ENCODE results near the gene CBX4. TPM values are rescaled to one million over a fixed set of nuclear protein-coding genes. Genes with fewer than 3 reads are reported as not detected.

Gene CBX4
- total and polyA plus RNA-seq, 2 of the 13 experiments (the other 11 are each of a cell fraction or from before 2014, with no cell fraction given), result 25.8 to 50.8 TPM

- Histone ChIP-seq H3K36me3 (replicated peaks in 1 of 2; ENCODE audit: control insufficient read depth in 1 of 2, insufficient read depth in 2 of 2, low read length in 2 of 2) (peaks cover 5 to 9% of the 10 kb centered on the region in 2 experiments; a peak in 4 of 5 replicates), H2AFZ (ENCODE audit: low read length) (no peak overlapping the region), H4K20me1 (ENCODE audit: insufficient read depth, low read length) (no peaks in the 10 kb centered on the region), H3K9ac (ENCODE audit: insufficient read depth, low read depth, low read length) (no peak overlapping the region), H3K79me2 (ENCODE audit: insufficient read depth, low read length) (peaks cover 10% of the 10 kb centered on the region), H3K27me3 (ENCODE audit: control insufficient read depth in 1 of 2, insufficient read depth in 2 of 2, low read length in 2 of 2) (peaks cover 41 to 64% of the 10 kb centered on the region in 2 experiments), H3K4me2 (ENCODE audit: low read depth, low read length) (peak overlapping the region; percentile 92; the same call in 1 of the 2 replicates), H3K27ac (ENCODE audit: extremely low read length, insufficient read depth, low read length) (no peak overlapping the region), H3K4me1 (ENCODE audit: insufficient read depth, low read length) (peaks cover 65% of the 10 kb centered on the region), H3K4me3 (replicated peaks in 1 of 3; ENCODE audit: insufficient read depth in 1 of 3, low read depth in 2 of 3, low read length in 3 of 3) (peak overlapping the region in 1 of 3 experiments; percentile 62; a peak in 1 of 6 replicates), H3K9me3 (ENCODE audit: low read length) (no peaks in the 10 kb centered on the region)
- CTCF ChIA-PET (ENCODE audit: low intra/inter-chr PET ratio, low total read pairs), result interaction anchor here (1.2 kb wide), 1 partner anchor 36 kb away, joined by 3 read pairs; no protein-coding TSS in a partner anchor
- no TSS peak for BruUV-seq (replicated peaks)
- no peak for FAIRE-seq
- DNase-seq (ENCODE audit: low spot score), result no peak
- POLR2A ChIA-PET, result interaction anchor here (1.2 to 4.7 kb wide), 3 partner anchors 33 to 193 kb away, joined by 3 to 98 read pairs (median 40); partner anchors contain the start of gene CBX4
- no peak for ATAC-seq
- WGBS (ENCODE audit: low lambda C conversion rate), result 47% methylated on average over 7 of the region's 23 CpGs
- in situ Hi-C loops (cut with HindIII; ENCODE audit: extremely low pct_ligation_motif_present, low pct_unique_long_range_greater_than_20kb) (no loop called here), intact Hi-C loops (cut with micrococcal nuclease; ENCODE audit: unreplicated experiment) (loop anchor here (5.0 kb wide), 2 partner anchors 38 to 57 kb away; partner anchors contain the start of gene CBX4)
- TF ChIP-seq, protein P1, sequence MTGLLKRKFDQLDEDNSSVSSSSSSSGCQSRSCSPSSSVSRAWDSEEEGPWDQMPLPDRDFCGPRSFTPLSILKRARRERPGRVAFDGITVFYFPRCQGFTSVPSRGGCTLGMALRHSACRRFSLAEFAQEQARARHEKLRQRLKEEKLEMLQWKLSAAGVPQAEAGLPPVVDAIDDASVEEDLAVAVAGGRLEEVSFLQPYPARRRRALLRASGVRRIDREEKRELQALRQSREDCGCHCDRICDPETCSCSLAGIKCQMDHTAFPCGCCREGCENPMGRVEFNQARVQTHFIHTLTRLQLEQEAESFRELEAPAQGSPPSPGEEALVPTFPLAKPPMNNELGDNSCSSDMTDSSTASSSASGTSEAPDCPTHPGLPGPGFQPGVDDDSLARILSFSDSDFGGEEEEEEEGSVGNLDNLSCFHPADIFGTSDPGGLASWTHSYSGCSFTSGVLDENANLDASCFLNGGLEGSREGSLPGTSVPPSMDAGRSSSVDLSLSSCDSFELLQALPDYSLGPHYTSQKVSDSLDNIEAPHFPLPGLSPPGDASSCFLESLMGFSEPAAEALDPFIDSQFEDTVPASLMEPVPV (CRISPR knock-in tag; IDR thresholded peaks at IDR 0.05), result no peak
- TF ChIP-seq ZFY (CRISPR knock-in tag; IDR thresholded peaks at IDR 0.05) (no peak), ZNF652 (CRISPR knock-in tag; IDR thresholded peaks at IDR 0.05; ENCODE audit: borderline replicate concordance, low read depth) (no peak), IKZF1 (IDR thresholded peaks at IDR 0.05) (no peak), ZNF44 (CRISPR knock-in tag; IDR thresholded peaks at IDR 0.05) (no peak), JUNB (CRISPR knock-in tag; IDR thresholded peaks at IDR 0.05; ENCODE audit: borderline replicate concordance) (no peak), ZBTB42 (CRISPR knock-in tag; IDR thresholded peaks at IDR 0.05) (0 out of 2 replicates have a peak, but pooled peaks have one; percentile 2), HIC2 (CRISPR knock-in tag; IDR thresholded peaks at IDR 0.05; ENCODE audit: low read depth) (0 out of 2 replicates have a peak, but pooled peaks have one; percentile 8), ZNF777 (CRISPR knock-in tag; IDR thresholded peaks at IDR 0.05) (no peak), CBX2 (IDR thresholded peaks at IDR 0.05; ENCODE audit: low read depth, low read length) (0 out of 2 replicates have a peak, but pooled peaks have one; percentile 79), CBX2 (CRISPR knock-in tag; IDR thresholded peaks at IDR 0.05; ENCODE audit: low read depth) (0 out of 2 replicates have a peak, but pooled peaks have one; percentile 52), ZNF3 (CRISPR knock-in tag; IDR thresholded peaks at IDR 0.05) (no peak), SIX1 (CRISPR knock-in tag; IDR thresholded peaks at IDR 0.05; ENCODE audit: borderline replicate concordance) (no peak), SMARCC2 (IDR thresholded peaks at IDR 0.05) (no peak), PHB2 (IDR thresholded peaks at IDR 0.05; ENCODE audit: partially characterized antibody) (no peak), MYNN (CRISPR knock-in tag; IDR thresholded peaks at IDR 0.05; ENCODE audit: low read depth) (no peak), SNAI1 (CRISPR knock-in tag; IDR thresholded peaks at IDR 0.05; ENCODE audit: borderline replicate concordance) (peak; percentile 25; the same call in 1 of the 2 replicates)
- TF ChIP-seq, protein P2, sequence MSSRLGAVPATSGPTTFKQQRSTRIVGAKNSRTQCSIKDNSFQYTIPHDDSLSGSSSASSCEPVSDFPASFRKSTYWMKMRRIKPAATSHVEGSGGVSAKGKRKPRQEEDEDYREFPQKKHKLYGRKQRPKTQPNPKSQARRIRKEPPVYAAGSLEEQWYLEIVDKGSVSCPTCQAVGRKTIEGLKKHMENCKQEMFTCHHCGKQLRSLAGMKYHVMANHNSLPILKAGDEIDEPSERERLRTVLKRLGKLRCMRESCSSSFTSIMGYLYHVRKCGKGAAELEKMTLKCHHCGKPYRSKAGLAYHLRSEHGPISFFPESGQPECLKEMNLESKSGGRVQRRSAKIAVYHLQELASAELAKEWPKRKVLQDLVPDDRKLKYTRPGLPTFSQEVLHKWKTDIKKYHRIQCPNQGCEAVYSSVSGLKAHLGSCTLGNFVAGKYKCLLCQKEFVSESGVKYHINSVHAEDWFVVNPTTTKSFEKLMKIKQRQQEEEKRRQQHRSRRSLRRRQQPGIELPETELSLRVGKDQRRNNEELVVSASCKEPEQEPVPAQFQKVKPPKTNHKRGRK (CRISPR knock-in tag; IDR thresholded peaks at IDR 0.05), result 0 out of 2 replicates have a peak, but pooled peaks have one; percentile 32
- TF ChIP-seq, protein P3, sequence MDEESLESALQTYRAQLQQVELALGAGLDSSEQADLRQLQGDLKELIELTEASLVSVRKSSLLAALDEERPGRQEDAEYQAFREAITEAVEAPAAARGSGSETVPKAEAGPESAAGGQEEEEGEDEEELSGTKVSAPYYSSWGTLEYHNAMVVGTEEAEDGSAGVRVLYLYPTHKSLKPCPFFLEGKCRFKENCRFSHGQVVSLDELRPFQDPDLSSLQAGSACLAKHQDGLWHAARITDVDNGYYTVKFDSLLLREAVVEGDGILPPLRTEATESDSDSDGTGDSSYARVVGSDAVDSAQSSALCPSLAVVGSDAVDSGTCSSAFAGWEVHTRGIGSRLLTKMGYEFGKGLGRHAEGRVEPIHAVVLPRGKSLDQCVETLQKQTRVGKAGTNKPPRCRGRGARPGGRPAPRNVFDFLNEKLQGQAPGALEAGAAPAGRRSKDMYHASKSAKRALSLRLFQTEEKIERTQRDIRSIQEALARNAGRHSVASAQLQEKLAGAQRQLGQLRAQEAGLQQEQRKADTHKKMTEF (CRISPR knock-in tag; IDR thresholded peaks at IDR 0.05), result no peak
Measured at GRCh38 chr17:79799174-79799537, 40.1 kb downstream of the CBX4 start.
